Inferior parietal cortex (tissue), 1 donor: Measurements from ENCODE around the gene GCK.
"Not testable (repeated sequence)": the region's sequence is repeated elsewhere in the genome, so short reads cannot be mapped to it uniquely, and the experiment has no call there.

Experiments
- DNase-seq: peaks from one replicate; pipeline ENCODE4 v3.0.0-alpha.2; 2016; ENCODE audit errors: extremely low spot score

GCK gene

DNA sequence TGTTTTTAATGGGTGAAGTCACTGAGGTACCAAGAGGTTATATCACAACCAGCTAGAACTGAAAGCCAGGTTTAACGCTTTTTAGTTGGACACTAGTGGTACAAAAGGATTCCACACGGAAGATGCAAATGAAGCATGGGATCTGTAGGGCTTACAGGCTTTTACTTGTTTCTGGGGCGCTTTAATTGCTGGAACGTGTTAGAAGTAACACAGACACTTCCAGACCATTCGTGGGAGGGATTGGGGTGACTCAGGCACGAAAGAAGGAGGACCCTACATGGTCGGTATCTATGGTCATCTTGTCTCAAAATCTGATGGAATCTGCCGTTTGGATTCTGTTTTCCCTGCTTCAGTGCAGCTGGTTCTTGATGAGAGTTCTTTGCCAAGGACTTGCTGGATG lies 12.6 kb upstream of the GCK start:
- DNase-seq = no peak

DNA sequence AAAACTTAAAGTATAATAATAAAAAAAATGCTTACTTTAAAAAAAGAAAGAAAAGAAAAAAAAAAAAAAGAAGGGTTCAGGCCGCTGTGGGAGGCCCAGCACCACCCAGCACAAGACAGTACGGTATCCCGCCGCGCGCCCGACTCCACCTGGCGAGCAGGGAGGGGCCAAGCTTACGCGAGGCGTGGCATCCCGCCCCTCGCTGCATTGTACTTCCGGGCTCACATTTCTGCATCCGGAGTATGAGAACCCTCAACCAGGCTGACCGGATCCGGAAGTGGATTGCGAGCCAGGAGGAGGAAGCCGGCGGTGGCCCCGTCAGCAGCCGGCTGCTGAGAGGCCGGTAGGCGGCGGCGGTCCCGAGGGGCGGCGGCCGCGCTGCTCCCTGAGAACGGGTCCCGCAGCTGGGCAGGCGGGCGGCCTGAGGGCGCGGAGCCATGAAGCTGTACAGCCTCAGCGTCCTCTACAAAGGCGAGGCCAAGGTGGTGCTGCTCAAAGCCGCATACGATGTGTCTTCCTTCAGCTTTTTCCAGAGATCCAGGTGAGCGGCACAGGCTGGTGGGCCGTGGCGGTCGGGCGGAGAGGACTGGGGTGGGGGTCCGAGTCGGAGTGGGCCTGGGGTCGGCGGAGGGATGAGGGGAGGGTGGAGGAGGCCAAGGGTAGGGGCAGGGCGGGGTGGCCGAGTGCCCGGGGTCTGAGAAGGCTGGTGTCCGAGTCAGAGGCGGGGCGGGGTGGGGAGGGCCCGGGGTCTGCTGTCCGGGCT lies 11.6 kb upstream of the GCK start, which contains the start of gene YKT6:
TSS of gene YKT6 (plus strand) at position 280 of the 763 bp plus-strand sequence. CDS start at position 438, 158 bp downstream.
- peak; percentile 97 for DNase-seq

DNA sequence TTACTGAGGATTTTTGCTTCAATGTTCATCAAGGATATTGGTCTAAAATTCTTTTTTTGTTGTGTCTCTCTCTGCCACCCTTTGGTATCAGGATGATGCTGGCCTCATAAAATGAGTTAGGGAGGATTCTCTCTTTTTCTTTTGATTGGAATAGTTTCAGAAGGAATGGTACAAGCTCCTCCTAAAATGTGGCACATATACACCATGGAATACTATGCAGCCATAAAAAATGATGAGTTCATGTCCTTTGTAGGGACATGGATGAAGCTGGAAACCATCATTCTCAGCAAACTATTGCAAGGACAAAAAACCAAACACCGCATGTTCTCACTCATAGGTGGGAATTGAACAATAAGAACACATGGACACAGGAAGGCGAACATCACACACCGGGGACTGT lies 10.9 kb upstream of the GCK start:
- DNase-seq = not testable (repeated sequence)

DNA sequence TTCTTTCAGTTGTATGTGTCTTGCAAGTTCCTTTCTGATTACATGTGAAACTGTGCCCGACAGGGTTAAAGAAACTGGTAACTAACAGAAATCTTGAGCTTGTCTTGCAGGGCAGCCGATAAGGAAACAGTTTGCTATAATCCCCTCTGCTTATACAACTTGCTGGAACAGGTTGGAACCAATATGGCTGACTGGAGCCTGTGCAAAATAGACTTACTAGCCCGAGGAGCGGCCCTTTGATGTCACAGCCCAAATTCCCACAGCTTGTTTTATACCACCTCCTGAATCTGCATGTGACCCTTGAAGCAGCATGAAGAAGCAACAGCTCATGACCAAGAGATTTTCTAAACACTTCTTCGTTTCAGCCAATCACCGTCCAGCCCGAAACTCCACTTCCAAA lies 8.2 kb upstream of the GCK start:
- no peak for DNase-seq

DNA sequence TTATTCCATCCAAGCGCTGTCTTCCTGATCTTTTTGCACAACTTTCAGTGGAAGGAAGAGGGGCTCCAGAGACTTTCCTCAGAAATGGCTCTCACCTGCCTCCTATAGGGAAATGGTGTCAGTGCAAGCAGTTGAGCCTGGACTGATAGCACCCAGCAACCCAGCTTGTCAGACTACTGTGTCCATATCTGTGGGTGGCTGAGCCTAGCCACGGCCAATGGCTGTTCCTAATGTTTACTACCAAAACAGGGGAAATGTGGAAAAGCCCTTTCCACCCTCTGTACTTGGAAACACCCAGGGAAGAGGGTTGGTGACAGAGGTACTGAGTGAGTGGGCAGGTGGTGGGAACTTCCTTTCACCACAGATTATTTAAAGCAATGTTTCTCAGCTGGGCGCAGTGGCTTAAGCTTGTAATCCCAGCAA lies 7.2 kb upstream of the GCK start:
- DNase-seq = peak; percentile 77

DNA sequence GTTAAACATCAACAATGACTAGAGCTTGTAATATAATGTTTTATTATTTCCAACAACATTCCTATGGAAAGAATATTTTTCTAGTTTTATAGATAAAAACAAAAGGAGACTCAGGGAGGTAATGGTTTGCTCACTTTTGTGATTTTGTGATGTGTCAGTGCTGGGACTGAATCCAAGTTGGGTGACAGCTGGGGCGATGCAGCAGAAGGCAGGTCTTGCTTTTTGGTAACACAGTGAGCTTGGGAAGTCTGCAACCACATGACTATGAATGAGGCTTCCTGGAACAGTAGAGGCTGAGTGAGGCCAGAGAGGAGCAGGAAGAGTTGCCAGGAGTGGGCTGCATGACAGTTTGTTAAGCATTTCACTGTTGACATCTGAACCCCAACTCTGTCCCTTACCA lies 6.7 kb upstream of the GCK start:
- no peak for DNase-seq

DNA sequence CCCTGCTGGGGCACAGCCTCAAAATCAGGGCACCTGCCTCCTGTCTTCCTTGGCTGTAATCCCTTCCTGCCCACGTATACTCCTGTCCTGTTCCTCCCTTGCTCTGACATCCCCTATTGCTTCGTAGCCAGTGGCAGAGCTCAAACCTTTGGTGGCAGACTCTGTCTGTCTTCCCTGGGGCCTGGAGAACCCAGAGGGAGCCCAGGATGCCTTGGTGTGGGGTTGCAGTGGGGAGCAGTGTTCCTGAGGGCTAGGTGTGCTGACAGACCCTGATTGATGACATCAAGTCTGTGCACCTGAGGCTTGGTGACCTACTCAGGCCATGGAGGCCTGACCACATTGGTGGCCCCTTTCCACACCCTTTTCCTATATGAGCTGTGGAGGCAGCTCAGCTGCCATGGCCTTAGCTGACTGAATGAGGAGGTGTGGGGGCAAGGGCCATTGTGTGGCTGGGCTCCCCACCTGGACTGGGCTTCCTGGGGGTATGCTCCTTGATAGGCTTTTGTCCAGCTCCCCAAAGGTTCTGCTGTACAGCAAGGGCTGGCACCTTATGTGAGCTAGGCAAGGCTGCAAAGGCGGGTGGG lies 5.4 kb upstream of the GCK start:
- DNase-seq = no peak

DNA sequence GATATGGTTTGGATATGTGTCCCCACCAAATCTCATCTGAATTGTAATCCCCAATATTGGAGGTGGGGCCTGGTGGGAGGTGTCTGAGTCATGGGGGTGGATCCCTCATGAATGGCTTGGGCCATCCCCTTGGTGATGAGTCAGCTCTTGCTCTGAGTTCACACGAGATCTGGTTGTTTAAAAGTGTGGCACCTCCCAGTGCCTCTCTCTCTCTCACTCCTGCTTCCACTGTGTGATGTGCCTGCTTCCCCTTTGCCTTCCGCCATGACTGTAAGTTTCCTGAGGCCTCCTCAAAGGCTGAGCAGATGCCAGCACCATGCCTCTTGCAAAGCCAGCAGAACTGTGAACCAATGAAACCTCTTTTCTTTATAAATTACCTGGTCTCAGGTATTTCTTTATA lies 4.8 kb upstream of the GCK start:
- no peak for DNase-seq

DNA sequence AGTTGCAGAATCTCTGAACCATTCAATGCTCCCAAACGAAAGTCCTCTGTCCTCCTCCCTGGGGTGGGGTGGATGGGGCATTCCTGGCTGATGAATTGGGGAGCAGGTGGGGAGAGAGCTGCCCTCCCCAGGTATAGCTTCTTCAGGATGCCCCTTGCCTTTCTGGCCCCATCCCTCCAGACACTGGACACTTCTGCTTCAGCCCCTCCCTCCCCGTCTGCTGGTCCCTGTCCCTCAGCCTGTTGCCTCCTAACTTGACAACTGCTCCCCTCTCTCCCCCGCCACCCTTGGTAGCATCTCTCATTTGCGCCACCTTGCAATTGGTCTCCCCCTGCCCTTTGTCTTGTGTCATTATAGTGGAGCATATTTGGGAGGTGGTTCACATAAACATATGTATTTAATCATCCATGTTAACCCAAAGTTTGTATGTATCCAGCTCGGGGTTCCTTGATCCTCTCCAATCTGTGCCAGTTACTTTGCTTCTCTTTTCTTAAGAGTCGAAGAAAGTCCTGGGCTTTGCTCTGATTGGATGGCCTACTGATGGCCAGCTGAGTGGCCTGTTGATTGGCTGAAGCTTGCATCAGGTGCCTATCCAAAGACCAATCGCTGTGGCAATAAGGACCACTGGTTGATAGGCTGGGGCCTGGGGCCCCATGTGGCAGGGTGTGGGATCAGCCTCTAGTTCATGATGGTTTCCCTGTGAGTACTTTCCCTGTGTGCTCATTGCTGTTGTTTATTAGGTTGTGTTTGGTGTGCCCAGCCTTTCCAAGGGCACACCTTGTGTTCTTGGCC lies 4.0 kb upstream of the GCK start:
- no peak for DNase-seq

DNA sequence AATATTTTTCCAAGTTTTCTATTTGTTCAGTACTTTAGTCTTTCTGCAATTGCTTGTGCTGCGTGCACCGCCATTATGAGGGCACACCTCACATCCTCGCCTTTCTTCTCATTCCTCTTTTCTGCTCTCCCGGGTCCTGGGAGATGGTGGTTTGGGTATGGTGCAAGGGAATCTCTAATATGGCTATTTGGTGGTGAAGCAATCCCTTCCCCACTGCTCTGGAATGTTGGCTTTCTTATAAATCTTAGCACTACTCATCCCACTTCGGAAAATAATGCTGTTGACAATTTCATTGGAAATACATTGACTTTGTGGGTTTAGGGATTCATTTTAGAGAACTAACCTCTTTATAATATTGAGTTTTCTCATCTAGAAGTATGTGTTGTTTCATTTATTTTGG lies 1.9 kb upstream of the GCK start:
- DNase-seq = no peak

DNA sequence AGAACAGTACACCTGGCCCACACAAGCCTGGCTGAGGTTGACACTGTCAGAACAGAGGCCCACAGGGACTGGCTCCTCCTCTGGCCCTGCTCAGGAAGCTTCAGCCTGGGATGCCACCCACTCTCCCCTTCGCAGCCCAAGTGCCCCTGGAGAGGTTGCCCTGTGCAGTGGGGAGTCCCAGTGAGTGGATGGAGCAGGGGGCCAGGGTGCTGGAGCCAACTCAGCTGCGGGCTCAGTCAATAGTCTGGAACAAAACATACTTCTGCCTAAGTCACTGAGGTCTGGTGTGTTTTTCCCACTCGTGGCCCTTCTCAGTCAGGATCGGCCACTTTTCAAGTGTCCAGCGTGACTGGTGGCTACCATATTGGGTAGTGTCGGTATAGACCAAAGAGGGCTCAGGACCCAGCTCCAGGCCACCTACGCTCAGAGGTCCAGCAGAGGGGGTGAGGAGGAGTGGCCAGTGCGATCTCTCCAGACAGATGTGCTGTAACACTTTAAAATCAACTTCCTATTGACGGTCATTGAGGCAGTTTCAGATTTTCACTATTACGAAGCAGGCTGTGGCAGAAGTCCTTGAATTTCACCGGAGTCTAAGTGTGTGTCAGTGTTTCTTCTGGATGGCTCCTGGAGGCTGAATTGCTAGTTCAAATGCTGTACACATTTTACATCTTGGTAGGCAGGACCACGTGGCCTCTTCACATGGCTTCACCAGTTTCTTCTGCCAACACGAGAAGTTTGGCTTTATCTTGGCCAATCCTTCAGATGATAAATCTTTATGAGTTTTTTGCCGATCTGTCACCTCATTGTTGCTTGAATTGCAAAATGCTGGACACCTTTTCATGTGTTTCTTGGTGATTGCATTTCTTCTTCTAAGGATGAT lies 994 bp upstream of the GCK start:
- DNase-seq = no peak

DNA sequence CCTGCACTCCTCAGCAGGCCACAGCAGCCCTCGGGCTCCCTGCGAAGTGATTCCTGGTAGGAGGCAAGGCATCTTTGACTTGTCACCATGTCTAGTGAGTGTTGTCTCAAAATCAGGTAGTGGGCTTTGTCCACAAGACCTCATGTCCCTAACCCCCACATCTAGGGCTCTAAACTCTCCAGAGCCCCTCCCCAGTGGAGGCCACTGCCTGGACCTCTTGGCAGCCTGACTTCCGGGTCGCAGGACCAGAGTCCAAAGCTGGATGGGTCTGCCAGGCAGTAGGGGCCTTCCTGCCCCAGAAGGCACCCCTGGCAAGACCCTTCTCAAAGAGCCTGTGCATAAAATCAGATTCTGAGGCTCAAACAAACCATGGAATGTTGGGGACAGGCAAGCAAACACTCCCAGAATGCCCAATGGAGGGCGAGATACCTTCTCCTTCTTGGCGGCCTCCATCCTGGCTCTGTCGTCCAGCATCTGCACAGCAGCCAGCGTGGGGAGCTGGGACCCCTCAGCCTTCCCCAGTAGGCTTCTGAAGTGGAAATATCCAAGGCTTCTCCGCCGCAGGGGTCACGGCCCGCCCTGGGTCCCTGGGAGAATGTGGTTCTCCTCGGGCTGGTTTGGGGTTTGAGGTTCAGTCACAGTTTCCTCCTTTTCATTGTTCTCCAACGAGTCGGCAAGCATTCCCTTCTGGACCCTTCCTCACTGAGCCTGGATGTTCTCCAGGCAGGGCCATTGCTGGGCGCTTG lies 586 bp downstream of the GCK start:
- DNase-seq = no peak

DNA sequence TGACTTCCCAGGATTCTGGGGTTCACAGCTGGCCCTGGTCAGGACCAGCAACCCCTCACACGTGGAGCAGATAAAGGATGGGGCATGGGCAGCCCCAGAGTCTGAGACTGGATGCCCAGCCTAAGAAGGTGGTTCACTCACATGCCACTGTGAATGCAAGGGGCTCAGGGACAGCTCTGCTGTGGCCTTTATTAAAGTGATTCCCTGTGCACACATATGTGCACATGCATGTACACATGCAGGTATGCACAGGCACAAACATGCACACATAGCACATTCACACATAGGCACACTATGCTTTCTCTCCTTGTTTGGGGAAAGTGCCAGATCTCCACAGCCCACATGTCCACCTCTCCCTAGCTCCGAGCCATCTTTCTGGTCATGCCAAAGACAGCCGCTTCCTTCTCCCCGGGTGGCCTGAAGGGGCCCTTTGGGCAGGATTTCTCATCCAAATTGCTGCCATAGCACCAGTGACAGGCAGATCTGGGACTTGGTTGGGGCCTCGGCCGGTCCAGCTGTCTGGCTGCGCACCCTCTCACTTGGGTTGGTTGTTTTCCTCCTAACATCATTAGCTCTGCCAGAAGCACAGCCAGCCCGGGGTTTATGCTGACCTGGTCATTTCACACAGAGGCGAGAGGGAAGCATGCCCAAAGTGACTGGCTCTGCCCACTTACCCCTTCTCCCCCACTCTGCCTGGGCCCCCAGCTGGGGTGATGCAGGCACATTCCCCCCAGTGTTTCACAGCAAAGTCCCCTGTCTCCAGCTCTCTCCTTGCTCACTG lies 1.4 kb downstream of the GCK start:
- DNase-seq = no peak

DNA sequence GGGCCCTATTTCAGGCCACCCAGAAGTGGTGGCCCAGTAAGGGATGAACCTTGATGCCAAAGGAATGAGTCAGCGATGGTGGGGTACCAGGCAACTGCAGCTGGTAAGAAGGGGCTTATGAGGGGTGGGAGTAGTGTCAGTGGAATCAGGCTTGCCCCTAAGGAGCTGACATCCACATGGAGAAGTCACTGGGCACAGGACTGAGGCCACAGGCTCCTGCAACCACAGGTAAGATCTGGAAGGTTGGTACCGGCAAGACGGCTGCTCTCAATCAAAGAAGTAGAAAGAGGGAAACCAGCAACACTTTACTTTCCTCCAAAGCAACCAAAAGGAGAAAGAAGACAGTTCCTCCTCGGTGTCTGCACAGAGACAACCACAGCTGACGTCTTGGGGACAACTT lies 2.5 kb downstream of the GCK start:
- DNase-seq = no peak

DNA sequence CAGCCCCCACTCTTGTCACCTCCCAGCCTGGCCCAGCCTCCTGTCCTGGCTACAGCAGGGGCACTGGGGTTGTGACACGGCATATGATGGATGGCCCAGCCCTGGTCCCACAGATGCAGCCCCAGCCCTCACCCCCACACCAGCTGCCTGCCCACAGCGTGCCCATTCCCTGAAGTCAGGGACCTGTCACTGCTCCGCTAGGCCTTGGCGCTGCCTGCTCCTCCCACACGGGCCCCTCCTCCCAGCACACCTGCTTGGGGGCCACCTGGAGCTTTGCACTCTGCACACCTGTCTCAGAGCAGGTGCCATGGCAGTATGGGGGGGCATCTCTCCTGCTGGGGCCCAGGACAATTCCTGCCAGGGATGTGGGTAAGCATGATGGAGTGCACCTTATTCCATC lies 3.5 kb downstream of the GCK start:
- no peak for DNase-seq

DNA sequence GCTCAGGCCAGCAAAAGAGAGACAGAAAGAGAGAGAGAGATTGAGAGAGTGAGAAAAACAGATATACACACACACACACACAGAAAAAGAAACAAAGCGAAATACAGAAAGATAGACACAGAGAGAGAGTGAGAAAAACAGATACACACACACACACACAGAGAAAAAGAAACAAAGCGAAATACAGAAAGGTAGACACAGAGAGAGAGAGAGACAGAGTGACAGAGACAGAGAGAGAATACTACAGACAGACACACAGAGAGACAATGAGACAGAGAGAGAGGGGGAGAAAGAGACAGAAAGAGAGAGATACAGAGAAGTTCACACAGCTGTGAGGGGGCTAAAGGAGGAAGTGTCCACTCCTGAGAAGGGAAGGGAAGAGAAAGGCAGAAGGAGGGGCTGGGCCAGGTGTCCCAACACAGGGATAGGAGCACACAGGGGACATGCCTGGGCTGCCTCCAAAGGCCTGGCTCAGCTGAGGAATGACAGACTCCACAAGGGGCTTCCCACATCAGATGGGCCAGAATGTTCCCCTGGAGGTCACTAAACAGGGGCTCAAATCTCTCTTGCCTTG lies 4.3 kb downstream of the GCK start:
- DNase-seq = no peak

DNA sequence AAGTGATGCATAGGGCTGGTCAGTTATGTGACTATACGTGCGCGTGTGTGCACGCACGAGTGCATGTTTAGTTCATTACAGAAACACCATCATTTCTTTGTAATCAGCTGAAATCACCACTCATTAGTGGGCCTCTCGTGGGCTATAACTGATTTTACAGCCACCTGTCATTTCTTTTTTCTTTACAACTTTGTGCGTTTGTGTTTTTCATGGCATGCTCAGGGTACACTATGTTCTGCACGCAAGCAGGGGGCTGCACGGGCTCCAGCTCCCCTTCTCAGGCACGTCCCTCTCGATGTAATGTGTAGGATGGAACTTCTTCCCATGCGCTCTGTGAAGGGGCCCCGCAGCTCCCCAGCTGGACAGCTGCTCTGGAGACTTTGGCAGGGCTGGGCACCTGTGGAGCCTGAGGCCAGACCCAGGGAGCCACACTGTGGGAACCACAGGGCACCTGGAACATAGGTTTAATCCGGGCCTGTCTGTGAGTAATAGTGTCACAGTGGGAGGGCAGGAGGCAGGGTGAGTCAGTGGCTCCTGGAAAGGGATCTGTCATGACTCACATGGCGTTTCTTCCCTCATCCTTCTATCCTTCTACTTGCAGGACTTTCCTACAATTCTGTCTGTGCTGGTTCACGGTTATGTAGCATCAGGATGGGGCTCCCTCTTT lies 4.9 kb downstream of the GCK start:
- no peak for DNase-seq

DNA sequence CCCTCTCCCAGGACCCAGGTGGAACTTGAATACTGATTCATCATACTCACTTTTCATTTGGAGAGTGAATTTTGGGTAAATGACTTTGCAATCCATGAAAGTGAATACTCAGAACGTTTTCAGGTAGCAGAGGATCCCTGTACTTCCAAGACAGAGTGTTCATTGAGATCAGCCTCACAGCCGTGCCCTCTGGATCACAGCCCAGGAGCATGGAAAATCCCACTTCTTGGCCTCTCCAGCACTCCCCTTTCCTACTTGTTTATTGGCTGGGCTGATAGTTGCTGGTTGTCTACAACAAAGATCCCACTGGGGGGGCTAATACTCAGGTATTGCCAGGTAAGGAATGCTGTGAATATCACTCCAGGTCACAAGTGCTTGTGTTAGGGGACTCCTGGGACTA lies 5.9 kb downstream of the GCK start:
- DNase-seq = no peak

DNA sequence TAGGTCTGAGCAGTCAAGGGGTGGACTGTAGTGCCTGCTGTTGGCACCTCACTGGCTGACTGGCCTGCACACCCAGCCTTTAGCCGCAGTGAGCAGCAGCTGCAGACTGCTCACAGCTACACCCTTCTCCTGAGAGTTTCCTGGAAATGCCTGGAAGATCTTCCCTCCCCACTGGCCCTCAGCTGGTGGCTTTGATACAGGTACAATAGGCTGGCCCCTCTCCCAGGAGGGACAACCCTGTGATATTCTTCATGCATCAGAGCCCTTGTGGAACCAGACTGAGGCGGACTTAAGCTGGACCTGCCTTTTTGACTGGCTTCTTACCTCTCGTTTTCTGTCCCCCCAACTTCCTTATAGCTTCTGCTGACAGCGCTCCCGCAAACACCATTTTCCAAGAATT lies 6.4 kb downstream of the GCK start:
- no peak for DNase-seq
